Activated CD4-positive, CD25-positive, alpha-beta regulatory T cell treated with anti-CD3 and anti-CD28 coated beads, Interleukin-2, amount 50 U/mL, for 16 hours (primary cell): Measurements from ENCODE around the gene HNRNPL.
"Not testable (repeated sequence)": the region's sequence is repeated elsewhere in the genome, so short reads cannot be mapped to it uniquely, and the experiment has no call there.

Experiments used
- DNase-seq: peaks from one replicate; pipeline ENCODE4 v3.0.0-alpha.2; 2020; ENCODE audit warnings: low read depth, low spot score

HNRNPL gene

GRCh38 chr19:38803543-38803942, 46.2 kb downstream of the HNRNPL start:
- DNase-seq: no peak

- no peak for DNase-seq
These were observed 48.3 kb downstream of the HNRNPL start for GRCh38 chr19:38801359-38802095.

GRCh38 chr19:38800577-38801347, 49.0 kb downstream of the HNRNPL start:
- DNase-seq: no peak

- no peak for DNase-seq
These were observed 50.7 kb downstream of the HNRNPL start for GRCh38 chr19:38799104-38799503.

GRCh38 chr19:38797781-38798180, 52.0 kb downstream of the HNRNPL start:
- DNase-seq: not testable (repeated sequence)

- no peak for DNase-seq
These were observed 53.6 kb downstream of the HNRNPL start for GRCh38 chr19:38796154-38796553.

GRCh38 chr19:38795549-38795948, 54.2 kb downstream of the HNRNPL start:
- DNase-seq: no peak

- DNase-seq: no peak
These were observed 56.1 kb downstream of the HNRNPL start for GRCh38 chr19:38793671-38794070.

- DNase-seq: no peak
These were observed 56.6 kb downstream of the HNRNPL start for GRCh38 chr19:38793177-38793576.

- no peak for DNase-seq
These were observed 57.3 kb downstream of the HNRNPL start for GRCh38 chr19:38792250-38793111.

GRCh38 chr19:38791451-38792064, 58.2 kb downstream of the HNRNPL start:
- not testable (repeated sequence) for DNase-seq

GRCh38 chr19:38790507-38791403, 59.0 kb downstream of the HNRNPL start:
- DNase-seq: not testable (repeated sequence)

- no peak for DNase-seq
These were observed 61.1 kb downstream of the HNRNPL start, which contains the start of gene LGALS7B for GRCh38 chr19:38788478-38789243. TSS of gene LGALS7B (plus strand) at chr19:38789200. CDS start at chr19:38789227, 27 bp downstream.

- no peak for DNase-seq
These were observed 63.1 kb downstream of the HNRNPL start for GRCh38 chr19:38786572-38787265.
